NCI-H226 (cell line): ENCODE measurements around the gene RNF223.

ENCODE experiments used
- DNase-seq: peaks from one replicate; pipeline ENCODE4 v3.0.0-alpha.2; 2015

Gene RNF223

GRCh38 chr1:1024149-1024770 is 49.8 kb downstream of the RNF223 start:
- DNase-seq: peak; percentile 33

- DNase-seq: peak; percentile 74
Observed at GRCh38 chr1:1023700-1024099, 50.4 kb downstream of the RNF223 start.

GRCh38 chr1:1022302-1023009 is 51.6 kb downstream of the RNF223 start:
- no peak for DNase-seq

GRCh38 chr1:1021920-1022259 is 52.2 kb downstream of the RNF223 start:
- peak; percentile 77 for DNase-seq

GRCh38 chr1:1021010-1021919 is 52.8 kb downstream of the RNF223 start:
- DNase-seq: peak; percentile 87
